Adrenal gland (tissue), 5 donors: ENCODE measurements around the gene SUMO4.

Source experiments
- POLR2A ChIP-seq, 2 donors: fragments of 450-650 bp; IDR thresholded peaks; one replicate each; pipeline ENCODE4 v1.6.1; 2017; ENCODE audit warnings: antibody characterized with exemption in 2 of 2, mild to moderate bottlenecking in 2 of 2, moderate library complexity in 1 of 2
- TF ChIP-seq, protein P1 (sequence below), 6 experiments: fragments of 450-650 bp in 4 of 6; fragments of 200-600 bp in 2 of 6; sonication (generic) in 1 of 6; IDR thresholded peaks; 1 replicate in 5 of 6; 2 replicates in 1 of 6; pipeline versions ENCODE4 v1.5.1 to v1.8.0; 2016 to 2021; ENCODE audit warnings: antibody characterized with exemption in 6 of 6, mild to moderate bottlenecking in 2 of 6, moderate library complexity in 1 of 6
- donor health status: DM: no; HTN: no; CAD: no.

DNA sequence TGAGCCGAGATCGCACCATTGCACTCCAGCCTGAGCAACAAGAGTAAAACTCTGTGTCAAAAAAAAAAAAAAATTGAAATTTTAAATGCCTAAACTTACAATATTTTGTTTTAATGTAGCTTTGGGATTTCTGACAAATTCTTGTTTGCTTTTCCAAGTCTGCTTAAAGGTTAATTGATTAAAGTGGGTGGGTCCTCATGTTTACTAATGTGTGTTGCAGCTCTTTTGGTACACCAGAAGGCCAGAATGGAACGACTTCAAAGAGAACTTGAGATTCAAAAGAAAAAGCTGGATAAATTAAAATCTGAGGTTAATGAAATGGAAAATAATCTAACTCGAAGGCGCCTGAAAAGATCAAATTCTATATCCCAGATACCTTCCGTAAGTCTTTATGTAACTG, 2.7 kb upstream of the SUMO4 start:
- TF ChIP-seq, protein P1, sequence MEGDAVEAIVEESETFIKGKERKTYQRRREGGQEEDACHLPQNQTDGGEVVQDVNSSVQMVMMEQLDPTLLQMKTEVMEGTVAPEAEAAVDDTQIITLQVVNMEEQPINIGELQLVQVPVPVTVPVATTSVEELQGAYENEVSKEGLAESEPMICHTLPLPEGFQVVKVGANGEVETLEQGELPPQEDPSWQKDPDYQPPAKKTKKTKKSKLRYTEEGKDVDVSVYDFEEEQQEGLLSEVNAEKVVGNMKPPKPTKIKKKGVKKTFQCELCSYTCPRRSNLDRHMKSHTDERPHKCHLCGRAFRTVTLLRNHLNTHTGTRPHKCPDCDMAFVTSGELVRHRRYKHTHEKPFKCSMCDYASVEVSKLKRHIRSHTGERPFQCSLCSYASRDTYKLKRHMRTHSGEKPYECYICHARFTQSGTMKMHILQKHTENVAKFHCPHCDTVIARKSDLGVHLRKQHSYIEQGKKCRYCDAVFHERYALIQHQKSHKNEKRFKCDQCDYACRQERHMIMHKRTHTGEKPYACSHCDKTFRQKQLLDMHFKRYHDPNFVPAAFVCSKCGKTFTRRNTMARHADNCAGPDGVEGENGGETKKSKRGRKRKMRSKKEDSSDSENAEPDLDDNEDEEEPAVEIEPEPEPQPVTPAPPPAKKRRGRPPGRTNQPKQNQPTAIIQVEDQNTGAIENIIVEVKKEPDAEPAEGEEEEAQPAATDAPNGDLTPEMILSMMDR (IDR thresholded peaks at IDR 0.05): no peak
- TF ChIP-seq POLR2A (IDR thresholded peaks at IDR 0.05): no peak
